Activated gamma-delta T cell (primary cell): ENCODE results near the gene IQSEC3.

ENCODE experiments used
- DNase-seq: peaks from one replicate; lab custom pipeline; 2025; lab: John Stamatoyannopoulos, UW

The IQSEC3 gene

GRCh38 chr12:138898-139534 lies 72.4 kb downstream of the IQSEC3 start:
- no peak for DNase-seq

- DNase-seq = no peak
Observed at GRCh38 chr12:139585-139984, 73.0 kb downstream of the IQSEC3 start.

GRCh38 chr12:140162-140561 lies 73.6 kb downstream of the IQSEC3 start:
- no peak for DNase-seq

- DNase-seq = no peak
Observed at GRCh38 chr12:143964-144649, 77.5 kb downstream of the IQSEC3 start.

GRCh38 chr12:144650-145284 lies 78.2 kb downstream of the IQSEC3 start:
- DNase-seq = no peak

GRCh38 chr12:145369-145960 lies 78.9 kb downstream of the IQSEC3 start:
- DNase-seq = no peak

GRCh38 chr12:147242-147641 lies 80.7 kb downstream of the IQSEC3 start:
- DNase-seq = no peak

GRCh38 chr12:148676-149416 lies 82.3 kb downstream of the IQSEC3 start:
- no peak for DNase-seq

- DNase-seq = no peak
Observed at GRCh38 chr12:151579-151978, 85.0 kb downstream of the IQSEC3 start.

GRCh38 chr12:152440-152839 lies 85.9 kb downstream of the IQSEC3 start:
- no peak for DNase-seq

GRCh38 chr12:153080-153746 lies 86.6 kb downstream of the IQSEC3 start:
- DNase-seq = no peak

- no peak for DNase-seq
Observed at GRCh38 chr12:154058-154457, 87.5 kb downstream of the IQSEC3 start.

- no peak for DNase-seq
Observed at GRCh38 chr12:155006-155405, 88.4 kb downstream of the IQSEC3 start.

- DNase-seq = no peak
Observed at GRCh38 chr12:155646-156045, 89.1 kb downstream of the IQSEC3 start.

GRCh38 chr12:156945-157344 lies 90.4 kb downstream of the IQSEC3 start:
- DNase-seq = no peak

- DNase-seq = no peak
Observed at GRCh38 chr12:157644-158043, 91.1 kb downstream of the IQSEC3 start.

- DNase-seq = no peak
Observed at GRCh38 chr12:159156-159782, 92.7 kb downstream of the IQSEC3 start.

GRCh38 chr12:160858-161257 lies 94.3 kb downstream of the IQSEC3 start:
- DNase-seq = no peak

GRCh38 chr12:161823-162222 lies 95.3 kb downstream of the IQSEC3 start:
- DNase-seq = no peak

- no peak for DNase-seq
Observed at GRCh38 chr12:162467-163307, 96.1 kb downstream of the IQSEC3 start.
